Measurements from ENCODE around the gene ANKLE2.
A peak's percentile ranks its signal among the peaks of the same experiment; 100 is the strongest.
"Not testable (repeated sequence)": the region's sequence is repeated elsewhere in the genome, so short reads cannot be mapped to it uniquely, and the experiment has no call there.

The ANKLE2 gene

DNA sequence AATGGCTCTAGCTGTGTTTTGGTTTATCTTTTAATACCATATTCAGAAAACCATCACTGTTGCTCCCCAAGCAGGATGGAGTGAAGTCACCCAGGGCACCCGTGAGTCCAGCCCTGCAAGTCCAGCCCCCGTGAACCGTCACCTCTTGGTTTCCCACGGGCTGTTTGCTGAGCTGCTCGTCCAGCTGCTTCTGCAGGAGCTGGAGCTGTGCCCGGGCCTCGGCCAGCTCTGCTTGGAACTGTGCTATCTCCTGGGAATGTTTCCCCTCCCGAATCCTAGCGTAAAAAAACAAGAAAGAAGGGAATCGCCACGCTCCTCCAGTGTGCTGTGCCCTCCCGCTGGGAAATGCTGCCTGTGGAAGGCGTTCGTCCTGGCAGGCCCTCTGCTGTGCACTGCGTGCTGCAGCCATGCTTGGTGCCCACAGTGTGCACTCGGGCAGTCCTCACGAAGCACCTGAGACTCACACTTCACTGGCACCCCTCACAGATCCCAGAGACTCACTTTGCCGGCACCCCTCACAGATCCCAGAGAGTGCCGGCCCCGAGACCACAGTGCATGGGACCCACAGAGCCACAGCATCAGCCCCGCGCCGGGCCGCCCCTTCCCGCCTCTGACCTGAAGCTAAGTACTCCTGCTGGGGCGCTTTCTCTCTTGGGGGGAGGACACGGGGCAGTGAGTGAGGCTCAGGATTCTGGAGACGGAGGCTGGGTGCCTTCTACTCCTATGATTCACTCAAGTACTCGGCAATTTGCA lies 15.4 kb upstream of the ANKLE2 start:
- DNase-seq (ENCODE audit: low spot score): peak; percentile 79

DNA sequence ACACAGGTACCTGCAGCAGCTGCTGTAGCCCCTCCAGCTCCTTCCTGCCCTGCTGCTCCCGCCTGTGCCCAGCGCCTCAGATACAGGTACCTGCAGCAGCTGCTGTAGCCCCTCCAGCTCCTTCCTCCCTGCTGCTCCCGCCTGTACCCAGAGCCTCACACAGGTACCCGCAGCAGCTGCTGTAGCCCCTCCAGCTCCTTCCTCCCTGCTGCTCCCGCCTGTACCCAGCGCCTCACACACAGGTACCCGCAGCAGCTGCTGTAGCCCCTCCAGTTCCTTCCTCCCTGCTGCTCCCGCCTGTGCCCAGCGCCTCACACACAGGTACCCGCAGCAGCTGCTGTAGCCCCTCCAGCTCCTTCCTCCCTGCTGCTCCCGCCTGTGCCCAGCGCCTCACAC lies 14.6 kb upstream of the ANKLE2 start:
- DNase-seq (ENCODE audit: low spot score): not testable (repeated sequence)

DNA sequence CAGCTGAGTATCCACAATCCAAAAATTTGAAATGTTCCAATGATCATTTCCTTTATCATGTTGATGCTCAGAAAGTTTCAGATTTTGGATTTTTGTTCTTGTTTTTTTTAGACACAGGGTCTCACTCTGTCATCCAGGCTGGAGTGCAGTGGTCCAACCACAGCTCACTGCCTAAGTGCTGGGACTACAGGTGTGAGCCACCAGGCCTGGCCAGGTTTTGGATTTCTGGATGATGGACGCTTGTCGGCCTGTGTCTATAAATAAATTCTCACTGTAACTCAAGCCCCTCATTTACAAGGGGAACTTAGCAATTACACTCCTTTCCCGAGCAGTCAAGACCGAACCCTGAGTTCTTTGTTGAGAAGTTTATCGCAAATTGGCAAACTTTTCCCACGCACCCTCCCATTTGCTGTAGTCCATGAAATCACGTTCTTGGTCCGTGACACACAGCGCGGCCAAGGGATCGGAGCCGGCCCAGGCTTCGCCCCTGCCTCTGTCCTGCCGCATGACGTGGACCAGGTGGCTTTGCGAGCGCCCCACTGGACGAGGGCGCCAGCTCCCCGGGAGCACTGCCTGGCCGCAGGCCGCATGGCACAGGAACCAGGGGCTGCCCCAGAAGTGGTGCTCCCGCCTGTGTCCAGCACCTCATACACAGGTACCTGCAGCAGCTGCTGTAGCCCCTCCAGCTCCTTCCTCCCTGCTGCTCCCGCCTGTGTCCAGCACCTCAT lies 14.0 kb upstream of the ANKLE2 start:
- DNase-seq (ENCODE audit: low spot score): no peak

DNA sequence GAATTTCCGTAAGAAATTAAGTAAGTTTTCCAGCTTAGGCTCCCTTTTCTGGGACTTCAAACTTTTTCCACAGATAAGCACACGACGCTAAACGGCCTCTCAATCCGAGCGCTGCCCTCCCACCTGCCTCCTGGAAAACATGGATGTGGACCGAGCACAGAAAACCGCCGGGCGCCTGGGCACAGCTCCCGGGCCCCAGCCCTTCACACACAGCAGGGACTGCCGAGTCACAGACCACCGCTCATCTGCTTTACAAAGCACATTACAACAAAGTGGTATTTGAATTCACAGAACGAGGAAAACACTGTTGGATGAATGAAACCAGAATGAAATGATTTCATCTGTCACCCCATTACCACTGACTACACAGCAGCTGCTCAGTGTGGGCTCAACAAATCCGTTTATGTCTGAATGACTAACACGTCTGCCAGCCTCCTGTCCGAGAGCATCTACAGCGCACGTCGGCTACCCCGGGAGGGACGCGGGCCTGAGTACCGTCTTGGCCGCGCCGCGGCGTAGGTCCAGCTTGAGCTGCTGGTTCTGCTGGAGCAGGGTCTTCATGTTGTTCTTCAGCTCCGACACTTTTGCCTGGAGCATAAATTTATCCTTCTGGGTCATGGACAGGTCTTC lies 13.1 kb upstream of the ANKLE2 start:
- no peak for DNase-seq (ENCODE audit: low spot score)

DNA sequence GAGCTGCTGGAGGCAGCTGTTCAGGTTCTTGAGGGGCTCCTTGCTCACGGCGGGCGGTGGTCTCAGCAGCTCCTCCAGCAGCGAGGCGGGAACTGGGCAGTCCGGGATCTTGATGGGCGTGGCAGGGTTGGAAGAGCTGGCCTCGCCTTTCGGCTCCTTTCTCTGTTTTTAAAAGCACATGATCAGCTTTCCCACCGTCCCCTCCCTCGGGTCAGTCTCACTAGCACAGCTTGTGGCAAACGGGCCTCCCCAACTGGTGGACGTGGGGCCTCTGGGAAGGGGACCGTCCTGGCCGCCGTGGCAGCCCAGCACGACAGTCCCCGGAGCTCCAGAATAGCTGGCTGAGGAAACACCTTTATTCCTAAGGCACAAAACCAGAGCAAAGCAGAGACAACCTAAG lies 12.5 kb upstream of the ANKLE2 start:
- DNase-seq (ENCODE audit: low spot score): no peak

DNA sequence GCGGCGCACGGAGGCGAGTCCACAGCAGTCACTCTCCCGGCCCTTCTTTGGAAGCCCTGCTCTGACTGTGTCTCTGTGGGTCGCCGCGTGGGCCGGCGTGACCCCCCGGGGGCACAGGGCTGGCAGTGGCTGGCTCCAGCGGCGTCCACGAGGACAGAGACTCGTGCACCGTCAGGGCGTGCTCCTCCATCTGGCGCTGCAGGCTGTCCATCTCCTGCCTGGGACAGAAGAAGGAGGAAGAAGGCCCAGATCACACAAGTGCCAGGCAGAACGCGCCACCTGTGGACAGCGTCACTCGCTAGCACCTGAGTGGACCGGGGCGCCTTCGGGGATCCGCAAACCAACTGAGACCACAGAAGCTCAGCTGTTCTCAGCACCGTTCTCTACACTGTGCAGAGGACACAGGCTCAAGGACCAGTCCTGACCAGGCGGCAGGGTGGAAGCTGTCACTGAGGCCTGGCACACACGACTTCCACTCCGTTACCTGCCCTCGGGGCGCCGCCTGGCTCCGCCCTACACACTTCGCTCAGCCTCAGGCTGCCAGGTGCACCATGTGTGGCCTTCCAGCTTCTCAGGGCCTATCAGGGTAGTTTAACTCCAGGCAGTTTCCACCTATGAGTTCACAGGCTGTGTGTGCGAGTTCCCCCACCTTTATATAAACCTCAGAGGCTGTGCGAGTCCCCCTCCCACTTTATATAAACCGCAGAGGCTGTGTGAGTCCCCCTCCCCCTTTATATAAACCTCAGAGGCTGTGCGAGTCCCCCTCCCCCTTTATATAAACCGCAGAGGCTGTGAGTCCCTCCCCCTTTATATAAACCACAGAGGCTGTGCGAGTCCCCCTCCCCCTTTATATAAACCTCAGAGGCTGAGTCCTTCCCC lies 11.7 kb upstream of the ANKLE2 start:
- no peak for DNase-seq (ENCODE audit: low spot score)

DNA sequence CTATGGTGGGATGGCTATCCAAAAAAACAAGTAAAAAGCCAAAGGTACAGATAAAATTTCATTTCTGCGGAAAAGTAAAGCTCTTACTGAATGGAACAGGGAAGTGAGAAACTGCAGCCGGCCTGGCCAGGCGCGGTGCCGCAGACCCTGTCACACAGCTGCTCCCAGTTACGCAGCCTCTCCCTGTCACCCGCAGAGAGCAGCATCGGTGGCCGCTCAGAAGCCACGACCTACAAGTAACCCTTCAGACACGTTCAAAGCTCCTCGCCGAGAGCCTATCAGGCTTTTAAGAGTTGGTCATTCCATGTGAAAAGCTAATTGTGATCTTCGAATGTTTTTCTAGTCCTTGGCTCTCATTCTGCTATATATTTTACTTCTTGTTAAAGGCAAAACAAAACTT lies 11.0 kb upstream of the ANKLE2 start:
- no peak for DNase-seq (ENCODE audit: low spot score)

DNA sequence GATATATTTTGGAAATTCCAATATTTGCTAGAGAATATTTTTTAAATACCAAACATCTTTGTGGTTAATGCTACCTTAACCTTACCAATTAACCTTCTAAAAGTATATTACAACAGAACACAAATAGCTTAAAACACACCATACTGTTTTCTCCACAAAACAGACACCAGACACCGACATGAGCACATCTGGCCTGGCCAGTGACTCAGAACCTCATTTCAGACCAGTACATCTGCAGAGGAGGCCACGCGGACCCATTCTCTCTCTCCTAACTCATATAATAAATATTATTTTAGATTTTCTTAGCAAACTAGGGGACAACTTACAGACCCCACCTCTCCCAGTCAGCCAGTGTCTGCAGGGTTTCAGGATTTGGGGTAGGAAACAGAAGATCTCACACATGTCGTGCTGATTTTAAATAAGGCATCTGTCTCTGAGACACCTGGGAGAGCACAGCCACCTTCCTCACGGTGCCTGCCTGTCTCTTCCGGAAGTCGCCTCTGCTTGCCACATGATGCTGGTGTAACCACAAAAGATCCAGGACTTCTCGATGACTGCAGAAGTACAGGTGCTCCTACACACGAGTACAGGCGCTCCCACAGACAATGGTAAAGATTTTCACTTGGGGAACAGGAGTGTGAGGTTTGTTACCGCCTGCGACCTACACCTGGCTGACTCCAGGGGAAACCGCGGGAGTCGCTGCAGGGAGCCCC lies 9.7 kb upstream of the ANKLE2 start:
- DNase-seq (ENCODE audit: low spot score): no peak

DNA sequence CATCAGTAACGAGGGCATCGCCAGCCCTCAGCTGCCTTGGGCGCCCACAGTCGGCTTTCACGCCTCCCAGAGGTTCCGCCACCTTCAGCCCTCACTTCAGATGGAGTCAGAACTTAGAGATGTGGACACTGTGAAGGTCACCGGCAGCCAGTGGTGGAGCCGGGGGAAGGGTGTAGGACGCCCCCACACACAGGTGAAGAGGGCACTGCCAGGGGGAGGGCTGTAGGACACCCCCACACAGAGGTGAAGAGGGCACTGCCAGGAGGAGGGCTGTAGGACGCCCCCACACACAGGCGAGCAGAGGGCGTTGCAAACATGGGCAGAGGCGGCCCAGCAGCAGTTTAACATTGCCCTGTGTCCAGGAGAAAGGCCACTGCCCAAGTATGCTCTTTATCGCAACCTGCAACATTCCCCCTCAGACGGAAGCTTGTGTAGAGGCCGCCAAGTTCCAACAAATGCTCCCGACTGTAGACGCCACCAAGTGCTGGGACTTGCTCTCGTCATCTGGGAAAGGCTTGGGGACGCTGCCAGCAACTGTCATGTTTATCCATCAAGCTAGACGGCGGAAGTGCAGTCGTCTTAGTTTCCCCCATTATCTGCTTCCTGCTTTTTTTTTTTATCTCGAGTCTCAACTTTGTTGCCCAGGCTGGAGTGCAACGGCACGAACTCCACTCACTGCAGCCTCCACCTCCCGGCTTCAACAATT lies 4.9 kb upstream of the ANKLE2 start:
- no peak for DNase-seq (ENCODE audit: low spot score)

DNA sequence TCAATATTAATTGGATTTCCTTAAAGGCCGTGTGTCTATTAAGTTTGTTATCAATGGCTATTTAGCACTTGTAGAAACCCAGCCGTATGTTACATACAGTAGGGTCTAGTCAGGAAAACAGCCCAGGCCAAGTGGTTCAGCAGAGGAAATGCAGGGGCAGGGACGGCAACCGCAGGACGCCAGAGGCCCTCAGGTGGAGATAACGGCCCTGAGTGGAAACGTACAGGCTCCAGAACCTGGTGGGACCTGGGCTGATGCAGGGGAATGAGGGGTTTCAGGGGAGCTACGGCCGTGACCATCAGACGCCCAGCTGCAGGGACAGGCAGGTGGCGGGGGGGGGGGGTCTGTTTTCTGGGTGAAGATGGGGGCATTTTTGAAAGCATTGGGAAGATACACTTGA lies 3.7 kb upstream of the ANKLE2 start:
- DNase-seq (ENCODE audit: low spot score): no peak

DNA sequence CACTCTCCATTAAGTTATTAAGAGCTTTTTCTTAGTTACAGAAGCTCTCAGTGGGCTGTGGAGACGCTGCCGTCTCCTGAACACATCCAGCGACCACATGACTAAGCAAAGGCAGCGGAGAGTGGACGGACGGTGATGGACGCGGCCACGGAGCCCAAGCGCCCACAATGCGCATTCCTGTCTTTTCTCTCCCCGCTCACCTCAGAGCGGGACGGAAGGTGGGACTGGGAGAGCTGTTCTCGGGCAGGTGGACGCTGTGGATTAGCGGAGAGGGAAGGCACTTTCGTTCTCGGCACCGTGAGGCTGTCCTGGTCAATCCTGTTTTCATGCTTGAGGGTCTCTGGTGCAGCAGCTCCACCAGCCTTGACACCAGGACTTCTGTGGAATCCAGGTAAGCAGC lies 2.6 kb upstream of the ANKLE2 start:
- no peak for DNase-seq (ENCODE audit: low spot score)

DNA sequence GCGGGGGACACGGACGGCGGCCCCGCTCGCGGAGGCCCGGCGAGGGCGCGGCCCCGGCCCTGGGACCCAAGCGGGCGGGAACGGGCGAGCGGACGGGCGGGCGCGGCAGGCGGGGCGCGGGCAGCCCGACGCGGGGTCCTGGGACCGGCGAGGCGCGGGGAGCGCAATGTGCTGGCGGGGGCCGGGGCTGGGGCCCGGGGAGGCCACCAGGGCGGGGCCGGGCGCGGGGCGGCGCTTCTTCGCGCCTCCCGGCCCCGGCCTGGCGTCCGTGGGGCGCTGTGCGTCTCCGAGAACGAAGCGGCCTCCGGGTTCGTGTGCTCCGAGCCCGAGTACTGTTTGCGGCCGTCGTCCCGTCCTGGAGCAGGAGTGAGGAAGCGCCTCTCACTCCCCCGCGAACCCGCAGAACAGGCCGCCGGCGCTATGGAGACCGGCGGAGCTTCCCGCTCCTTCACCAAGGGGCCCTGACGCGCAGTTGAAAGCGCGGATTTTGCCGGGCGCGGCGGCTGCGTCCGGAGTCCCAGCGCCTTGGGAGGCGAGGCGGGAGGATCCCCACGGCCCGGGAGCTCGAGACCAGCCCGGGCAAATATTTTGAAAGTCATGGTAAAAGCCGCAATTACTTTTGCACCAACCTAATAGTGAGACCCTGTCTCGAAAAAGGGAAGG lies 420 bp upstream of the ANKLE2 start:
- peak; percentile 93 for DNase-seq (ENCODE audit: low spot score)

DNA sequence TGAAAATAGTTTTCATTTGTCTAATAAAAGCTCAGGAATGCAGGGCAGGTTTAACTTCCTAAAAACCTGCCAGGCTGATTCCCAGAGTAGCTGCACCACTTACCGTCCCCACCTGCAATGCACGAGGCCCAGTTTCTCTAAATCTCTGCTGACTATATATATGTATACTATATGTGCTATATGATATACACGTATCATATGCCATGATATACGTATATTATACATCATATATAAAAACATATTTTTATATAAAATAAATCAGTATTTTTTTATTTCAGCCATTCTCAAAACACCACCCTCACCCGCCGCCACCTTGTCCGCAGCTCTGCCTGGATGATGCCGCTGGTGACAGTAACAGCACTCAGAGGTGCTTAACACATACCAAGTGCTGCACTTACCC lies 2.3 kb downstream of the ANKLE2 start:
- no peak for DNase-seq (ENCODE audit: low spot score)

DNA sequence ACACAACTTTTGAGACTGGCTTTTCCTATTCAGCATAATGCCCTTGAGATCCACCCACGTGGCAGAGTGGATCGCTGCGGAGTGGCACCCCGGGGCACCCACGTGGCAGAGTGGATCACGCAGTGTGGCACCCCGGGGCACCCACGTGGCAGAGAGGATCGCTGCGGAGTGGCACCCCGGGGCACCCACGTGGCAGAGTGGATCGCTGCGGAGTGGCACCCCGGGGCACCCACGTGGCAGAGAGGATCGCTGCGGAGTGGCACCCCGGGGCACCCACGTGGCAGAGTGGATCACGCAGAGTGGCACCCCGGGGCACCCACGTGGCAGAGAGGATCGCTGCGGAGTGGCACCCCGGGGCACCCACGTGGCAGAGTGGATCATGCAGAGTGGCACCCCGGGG lies 2.8 kb downstream of the ANKLE2 start:
- DNase-seq (ENCODE audit: low spot score): not testable (repeated sequence)

DNA sequence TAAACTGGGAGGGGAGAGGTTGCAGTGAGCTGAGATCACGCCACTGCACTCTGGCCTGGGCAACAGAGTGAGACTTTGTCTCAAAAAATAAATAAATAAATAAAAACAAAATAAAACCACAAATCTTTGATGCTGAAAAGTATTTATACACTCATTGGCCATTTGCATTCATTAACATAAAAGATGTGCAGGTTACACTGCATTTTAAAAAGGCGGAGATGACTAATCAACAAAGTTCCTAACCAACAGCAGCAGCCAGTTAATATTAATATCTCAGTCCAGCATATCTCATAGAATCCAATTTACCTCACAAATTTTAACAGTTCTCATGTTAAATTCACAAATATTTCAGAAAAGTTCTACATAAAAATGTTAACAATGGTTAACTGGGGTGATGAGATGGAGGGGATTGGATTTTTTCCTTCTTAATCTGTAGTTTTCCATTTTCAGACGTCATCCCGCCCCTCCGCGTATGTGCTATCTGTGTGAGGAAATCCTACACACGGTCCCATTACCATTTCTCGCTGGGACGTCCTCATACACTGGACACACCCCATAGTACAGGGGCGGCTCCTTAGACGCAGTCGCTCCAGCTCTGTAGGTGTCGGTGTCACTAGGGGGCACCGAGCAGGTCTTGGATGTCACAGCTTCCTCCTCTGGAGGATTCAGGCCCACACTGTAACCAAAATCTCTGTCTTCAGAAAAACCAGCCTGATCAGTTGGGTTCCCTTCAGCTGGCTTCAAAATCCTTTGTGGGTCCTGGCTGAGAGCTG lies 7.3 kb downstream of the ANKLE2 start:
- DNase-seq (ENCODE audit: low spot score): no peak

DNA sequence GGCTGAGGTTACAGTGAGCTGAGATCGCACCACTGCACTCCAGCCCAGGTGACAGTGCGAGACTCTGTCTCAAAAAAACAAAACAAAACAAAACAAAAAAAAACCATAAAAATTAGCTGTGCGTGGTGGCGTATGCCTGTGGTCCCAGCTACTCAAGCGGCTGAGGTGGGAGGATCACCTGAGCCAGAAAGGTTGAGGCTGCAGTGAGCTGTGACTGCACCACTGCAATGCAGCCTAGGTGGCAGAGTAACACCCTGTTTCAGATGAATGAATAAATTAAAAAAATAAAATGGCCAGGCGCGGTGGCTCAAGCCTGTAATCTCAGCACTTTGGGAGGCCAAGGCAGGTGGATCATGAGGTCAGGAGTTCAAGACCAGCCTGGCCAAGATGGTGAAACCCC lies 8.0 kb downstream of the ANKLE2 start:
- DNase-seq (ENCODE audit: low spot score): not testable (repeated sequence)

DNA sequence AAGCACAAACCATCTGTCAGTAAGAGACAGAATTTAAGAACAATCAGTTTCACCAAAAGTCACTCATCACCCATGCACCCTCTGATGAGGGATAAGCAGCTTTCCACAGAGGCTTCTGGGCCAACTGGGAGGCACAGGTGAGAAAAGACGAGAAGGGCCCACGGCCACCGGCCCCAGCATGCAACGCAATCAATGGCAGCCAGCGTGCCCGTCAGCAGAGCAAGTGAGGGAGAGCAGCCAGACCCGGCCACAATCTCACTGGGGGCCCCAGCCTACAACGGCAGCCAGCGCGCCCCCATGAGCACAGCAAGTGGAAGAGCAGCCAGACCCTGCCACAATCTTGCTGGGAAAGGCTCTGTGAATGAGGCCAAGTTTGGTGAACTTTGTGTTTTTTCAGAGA lies 13.3 kb downstream of the ANKLE2 start:
- no peak for DNase-seq (ENCODE audit: low spot score)

DNA sequence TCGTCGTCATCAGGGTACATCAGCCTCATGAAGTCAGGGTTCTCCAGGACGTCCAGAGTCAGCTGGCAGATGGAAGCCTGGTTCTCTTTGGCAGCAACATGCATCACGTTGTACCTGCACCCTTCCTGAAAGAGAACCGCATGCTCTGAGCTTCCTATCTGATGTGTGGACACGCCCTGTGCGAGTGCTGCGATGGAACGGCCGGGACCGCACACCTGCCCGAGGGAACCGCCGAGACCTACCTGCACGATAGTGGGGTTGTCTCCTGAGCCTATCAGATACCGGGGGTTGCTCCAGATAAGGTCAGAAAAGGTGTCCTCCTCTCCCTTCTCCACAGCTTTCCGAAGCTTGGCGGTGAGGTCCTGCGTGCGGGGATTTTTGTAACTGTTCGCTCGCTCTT lies 13.7 kb downstream of the ANKLE2 start:
- no peak for DNase-seq (ENCODE audit: low spot score)

DNA sequence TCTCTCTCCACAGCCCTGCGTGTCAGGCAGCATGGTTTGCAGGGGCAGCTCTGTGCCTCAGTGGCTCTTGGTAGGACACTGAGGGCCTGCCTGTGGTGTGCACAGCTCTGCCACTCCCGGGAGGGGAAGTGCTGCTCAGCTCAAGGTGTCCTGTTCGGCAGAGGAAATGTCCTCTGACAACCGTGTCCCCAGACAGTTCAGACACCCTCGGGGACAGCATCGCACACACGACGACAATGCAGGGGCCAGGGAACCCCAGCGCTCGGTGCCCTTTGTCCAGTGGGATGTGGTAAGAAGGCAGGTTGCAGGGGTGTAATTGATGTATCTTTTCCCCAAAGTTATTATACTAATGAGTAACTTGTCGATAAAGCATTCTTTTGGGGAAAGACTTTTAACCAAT lies 14.2 kb downstream of the ANKLE2 start:
- no peak for DNase-seq (ENCODE audit: low spot score)

DNA sequence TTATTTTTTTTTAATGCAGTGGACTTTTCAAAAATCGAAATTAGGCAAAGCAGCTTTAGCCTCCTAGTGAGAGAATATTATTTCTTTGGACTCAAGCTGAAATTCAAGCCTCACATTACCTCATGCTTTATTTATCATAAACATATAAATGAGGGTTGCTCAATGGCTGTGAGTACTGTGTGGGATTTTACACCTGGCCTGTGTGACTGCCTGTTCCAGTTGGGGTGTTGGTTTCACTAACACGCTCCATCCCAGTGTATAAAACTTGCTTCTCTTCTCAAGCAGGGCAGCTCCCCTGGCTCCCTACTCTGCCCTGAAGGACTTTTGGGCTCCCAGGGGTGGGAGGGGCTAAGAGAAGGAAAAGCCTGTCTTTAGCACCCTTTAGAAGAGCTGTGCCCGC lies 15.0 kb downstream of the ANKLE2 start:
- no peak for DNase-seq (ENCODE audit: low spot score)
